Measurements from ENCODE around the gene PHF19.

Gene PHF19

DNA sequence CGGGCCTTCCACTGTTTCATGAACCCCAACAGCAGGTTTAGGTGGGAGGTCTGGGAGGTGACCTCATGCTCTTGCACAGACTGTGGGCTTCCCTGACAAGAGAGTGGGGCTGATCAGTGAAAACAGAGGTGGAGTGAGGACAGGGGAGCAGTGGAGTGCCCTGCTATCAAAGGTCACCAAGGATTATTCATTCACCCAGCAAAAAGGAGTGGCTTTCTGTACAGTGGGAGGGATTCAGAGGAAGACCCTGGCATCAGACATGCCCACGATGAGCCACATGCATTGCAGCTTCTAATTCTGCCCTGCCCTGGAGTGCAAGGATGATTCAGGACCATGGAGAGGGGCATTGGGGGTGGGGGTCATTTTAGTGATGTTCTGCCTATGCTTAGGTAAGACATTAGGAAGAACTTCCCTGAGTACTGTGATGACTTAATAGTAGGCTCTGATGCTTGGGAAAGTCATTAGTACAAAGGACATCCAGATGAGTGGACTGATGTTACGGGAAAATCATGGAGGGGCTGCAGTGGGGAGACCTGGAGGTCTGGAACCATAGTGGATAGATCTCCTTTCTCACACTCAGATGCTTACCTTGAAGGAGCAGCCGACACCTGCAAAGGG is 36.8 kb upstream of the PHF19 start:
- no peak for DNase-seq

DNA sequence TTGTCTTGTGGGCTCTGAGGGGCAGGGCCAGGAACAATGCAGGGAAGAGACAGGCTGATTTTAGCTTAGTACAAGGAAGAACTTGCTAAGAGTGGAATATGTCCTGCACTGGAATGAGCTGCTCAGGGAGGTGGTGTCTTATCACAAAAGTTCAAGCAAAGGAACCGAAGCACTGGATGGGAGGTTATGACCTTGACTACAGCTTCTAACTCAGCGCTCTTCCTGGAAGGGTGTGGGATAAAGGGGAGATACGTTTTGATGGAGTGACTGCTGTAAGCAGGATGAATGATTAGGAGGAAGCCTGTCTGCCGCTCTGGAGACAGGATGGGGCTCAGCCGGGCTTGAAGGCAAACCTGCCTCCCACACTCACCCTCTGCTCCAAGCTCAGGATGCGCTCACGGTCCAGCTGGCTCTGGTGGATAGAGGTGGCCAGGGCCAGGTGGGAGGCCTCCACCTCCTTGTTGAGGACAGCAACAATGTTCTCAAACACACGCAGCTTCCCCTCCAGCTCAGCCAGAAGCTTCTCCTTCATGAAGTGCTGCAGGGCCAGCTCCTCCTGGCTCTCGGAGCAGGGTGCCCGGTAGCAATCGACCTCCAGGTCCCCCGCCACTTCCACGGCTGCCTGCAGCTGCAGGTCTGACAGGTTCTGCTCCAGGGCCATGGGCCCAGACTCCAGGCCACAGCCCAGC is 36.1 kb upstream of the PHF19 start:
- DNase-seq = no peak

DNA sequence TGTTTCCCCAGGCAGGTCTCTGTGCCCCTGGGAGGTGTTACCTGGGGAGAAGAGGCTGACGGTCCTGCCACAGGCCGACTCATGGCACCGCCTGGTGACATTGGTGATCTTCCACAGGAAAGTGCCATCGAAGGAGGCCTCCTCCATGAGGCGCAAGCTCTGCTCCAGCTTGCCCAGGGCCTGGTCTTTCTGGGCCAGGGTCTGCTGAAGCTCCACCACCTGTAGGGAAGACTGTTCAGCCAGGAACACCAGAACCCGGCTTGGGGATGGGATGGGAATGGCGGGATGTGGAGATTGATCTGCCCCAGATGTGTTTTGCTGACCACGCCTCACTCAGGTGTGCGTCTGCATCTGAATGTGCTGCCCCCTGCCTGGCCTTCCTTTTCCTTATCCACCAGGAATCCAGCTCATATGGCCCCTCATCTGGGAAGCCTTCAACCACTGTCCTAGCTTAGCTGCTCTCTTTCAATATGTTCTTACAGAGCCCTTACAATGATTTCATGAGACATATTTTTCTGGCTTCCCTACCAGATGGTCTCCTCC is 34.4 kb upstream of the PHF19 start:
- DNase-seq = no peak

DNA sequence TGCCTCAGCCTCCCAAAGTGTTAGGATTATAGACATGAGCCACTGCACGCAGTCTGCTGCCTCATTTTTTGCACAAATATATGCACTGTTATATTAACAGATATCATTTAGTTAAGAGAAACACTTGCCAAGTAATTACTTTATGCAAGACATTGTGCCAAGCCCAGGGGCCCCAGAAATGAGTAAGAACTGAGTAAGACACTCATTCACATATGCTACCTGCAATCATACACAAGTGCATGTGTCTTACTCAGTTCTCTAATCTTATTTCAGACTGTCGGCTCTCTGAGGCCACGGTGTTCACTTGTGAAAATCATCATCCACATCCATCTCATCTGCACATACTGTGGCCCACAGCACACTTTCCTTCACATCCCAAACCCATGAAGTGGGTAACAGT is 33.7 kb upstream of the PHF19 start:
- no peak for DNase-seq

DNA sequence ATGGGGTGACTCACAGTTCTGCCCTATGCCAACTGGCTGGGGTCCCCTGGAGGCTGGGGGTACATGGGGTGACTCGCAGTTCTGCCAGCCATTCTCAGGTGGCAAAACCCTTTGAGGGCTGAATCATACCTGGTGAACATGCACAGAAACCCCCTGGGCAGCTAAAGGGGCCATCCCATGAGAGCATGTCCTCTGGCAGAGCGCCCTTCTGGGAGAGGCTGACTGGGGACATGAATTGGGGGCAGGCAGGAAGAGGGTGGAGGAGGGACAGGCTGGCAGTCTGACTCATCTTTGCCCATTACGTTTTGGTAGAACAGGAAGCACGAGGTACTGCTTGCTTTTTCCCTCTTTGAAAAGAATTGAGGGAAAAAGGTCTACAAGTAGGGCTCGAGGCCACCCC is 32.9 kb upstream of the PHF19 start:
- no peak for DNase-seq

DNA sequence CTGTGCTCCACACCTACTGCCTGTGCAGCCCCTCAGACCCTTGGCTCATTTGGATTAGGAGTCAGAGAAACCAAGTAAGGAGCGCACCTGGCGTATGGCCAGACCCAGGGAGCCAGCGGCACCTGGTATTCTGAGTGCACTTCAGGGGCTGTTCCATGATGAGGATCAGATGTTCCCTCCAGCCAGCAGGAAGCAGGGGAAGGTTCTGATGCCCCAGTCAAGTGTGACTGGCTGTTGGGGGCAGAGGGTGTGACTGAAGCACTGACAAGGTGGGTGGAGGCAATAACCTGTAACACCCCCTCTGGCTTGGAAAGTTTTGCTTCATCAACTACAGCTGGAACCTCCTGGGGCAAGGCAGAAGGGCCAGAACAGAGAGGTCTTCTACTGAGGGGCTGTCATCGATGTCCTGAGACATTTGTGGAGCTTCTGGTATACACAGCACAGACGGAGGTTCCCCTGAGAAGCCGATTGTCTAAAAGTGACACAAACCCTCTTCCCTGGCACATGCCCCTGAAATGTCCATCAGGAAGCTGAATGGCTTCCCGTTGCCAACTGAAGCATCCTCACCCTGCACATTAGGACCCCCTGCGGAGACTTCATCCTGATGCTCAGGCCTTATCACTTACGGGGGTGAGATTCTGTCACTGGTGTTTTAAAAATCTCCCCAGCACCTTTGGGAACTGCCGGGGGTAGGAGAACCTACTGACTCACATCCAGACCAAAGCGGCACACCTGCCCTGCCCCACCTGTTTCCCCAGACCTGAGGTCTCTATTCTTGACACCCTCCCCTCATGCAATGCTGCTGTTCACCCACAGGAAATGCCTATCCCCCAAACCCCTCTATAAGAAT is 28.6 kb upstream of the PHF19 start:
- DNase-seq = no peak

DNA sequence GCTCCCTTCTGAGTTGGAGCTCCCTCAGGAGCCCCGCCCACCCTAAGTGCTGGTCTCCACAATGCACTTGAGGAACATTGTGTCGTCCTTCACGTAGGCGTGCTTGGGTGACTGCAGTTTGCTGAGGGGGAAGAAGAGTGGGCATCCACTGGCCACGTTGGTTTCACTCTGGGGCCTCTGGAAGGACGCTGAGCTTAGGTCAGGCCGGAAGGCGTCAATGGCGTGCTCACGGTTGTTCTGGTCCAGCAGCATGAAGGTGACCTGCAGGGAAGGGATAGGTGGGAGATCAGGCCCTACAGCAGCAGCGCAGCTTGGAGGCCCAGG is 28.0 kb upstream of the PHF19 start:
- no peak for DNase-seq

DNA sequence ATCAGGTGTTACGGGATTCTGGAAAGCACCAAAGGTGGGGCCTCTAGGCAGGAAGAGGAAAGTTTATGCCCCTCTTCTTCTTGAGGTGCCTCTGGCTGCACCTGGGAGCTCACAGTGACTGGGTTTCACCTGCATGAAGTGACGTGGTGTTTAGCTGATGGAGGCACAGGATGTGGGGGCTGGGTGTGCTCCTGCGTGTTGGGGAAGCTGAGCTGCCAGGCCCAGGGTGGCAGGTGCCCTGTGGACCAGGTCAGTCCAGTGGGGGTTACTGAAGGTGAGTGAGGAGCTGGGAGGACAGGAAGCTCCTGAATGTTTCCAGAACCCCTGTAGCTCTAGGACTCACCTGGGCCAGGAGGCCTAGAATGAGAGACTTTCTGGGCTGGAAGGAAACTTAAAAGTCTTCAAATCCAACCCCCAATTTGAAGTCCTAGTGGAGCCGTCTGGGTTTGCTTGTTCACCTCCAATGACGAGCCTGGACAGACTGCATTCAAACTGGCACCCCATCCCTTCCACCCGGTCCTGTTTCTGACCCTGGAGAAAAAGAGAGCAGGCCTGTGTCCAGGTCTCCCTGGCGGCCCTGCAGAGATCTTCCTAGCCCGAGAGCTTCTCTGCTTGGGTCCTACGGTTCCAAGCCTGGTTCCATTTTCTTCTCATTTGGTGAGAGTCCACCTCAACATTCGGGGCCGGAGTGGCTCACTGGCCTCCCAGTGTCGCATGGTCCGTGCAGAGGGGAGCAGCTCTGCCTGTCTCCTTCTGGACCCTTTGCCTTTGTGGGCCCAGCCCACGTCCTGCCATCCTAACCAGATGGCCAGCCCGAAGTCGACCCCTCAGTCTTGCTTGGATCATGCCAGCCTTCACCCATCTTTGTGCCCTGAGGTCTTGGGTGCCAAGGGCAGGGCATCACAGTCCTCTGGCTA is 27.3 kb upstream of the PHF19 start:
- DNase-seq = no peak

DNA sequence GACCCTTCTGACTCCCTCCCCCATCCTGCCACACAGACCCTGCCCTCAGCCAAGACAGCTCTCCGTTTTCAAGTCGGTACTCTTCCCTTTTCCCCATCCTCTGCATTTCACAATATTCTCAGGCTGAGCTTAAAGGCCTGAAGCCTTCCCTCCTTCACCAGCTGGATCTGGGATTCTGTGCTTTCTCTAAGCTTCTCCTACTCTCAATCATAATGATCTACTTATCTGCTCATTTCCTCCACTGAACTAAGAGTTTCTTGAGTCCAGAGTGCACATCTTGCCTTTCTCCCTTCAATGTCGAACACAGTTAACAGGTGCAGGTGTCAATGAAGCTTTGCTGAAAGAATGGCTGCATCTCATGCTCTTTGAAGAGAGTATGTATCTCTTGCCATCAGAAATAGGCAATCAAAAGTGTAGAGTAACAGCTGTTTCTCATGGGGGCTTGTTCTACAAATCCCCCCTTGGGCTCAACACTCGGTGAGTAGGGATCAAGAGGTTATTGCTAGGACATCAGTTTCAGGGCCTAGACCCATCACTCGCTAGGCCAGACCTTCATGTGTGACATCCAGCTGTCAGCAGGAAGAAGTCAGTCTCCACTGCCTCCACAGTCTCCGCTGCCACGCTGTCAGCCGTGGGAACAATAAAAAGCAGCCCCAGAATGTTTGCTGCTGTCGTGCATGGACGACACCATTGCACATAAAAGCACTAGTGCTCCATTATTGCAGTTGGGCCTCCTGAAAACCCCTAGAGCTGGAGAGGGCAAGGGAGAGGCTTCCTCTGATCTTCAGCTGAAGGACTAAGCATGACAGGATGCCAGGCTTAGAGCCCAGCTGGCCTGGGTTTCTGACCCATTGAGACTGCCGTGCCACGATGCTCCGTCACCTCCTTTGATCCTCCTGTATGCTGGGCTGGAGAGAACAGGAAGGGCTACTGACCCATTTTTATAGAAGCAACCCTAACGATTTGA is 25.9 kb upstream of the PHF19 start:
- no peak for DNase-seq

DNA sequence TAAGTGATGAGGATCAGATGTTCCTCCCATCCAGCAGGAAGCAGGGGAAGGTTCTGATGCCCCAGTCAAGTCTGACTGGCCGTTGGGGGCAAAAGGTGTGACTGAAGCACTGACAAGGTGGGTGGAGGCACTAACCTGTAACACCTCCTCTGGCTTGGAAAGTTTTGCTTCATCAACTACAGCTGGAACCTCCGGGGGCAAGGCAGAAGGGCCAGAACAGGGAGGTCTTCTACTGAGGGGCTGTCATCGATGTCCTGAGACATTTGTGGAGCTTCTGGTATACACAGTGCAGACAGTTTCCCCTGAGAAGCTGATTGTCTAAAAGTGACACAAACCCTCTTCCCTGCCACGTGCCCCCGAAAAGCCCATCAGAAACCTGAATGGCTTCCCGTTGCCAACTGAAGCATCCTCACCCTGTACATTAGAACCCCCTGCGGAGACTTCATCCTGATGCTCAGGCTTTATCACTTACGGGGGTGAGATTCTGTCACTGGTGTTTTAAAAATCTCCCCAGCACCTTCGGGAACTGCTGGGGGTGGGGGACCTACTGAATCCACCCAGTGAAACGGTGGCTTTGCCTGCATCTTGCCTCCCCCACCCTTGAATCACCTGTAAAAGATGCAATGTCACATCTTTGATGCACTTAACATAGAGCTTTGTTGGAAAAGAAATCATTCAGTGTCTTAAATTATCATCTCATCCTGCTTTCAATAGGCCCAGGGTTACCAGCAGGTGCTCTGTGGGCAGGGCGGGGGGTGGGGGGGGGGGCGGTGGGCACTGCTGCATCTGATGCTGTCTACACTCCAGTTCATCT is 25.0 kb upstream of the PHF19 start:
- no peak for DNase-seq

DNA sequence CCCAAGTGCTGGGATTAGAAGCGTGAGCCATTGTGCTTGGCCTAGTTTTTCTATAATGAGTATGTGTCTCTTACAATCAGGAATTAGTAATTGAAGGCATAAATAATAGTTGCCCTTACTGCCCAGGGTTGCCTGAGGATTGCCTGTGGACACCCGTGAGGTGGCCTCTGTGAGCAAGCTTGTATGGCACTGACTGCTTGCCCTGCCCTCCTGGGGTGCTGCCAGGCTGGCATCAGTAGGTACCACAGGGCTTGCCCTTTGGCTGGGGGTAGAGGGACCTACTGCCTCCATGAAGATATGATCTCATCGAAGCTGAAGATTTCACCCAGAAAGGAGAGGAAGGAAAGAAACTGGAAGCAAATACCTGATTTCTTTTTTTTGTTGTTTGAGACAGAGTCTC is 23.8 kb upstream of the PHF19 start:
- no peak for DNase-seq

DNA sequence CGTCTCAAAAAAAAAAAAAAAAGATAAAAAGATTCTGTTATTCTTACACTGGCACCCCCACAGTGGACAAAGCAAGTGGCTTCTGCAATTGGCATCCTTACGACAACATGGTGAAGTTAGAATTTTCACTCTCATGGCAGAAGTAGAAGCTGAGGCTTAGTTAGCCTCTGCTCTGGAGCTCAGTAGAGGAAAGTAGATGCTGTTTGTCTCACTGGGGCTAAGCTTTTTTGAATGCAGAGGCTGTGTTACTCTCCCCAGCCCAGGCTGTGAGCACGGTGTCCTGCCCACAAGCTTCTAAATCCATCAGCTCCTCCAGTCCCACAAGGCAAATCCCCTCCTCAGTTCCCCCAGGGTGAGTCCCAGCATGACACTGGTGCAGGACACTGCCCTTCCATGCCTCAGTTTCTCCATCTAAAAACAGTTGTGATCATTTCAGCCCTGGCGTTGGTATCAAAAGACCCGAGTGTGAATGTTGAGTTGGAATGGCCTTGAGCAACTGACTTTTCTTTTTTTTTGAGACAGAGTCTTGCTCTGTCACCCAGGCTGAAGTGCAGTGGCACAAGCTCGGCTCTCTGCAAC is 22.6 kb upstream of the PHF19 start:
- no peak for DNase-seq

DNA sequence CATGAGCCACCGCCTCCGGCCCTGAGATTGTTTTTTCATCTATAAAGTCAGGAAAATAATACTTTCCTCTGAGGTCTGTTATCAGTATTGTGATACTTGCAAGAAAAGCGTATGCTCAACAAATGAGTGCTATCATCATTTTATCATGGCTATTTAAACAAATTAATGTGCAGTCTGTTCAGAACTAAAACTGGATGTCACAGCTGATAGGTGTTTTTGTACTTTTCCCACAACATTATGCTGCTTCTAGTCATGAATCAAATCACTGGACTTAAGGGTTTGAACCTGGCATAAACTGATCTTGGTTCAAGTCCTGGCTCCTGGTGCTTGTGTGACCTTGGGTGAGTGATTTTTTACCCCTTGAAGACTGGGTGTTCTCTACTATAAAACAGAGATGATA is 21.4 kb upstream of the PHF19 start:
- DNase-seq = no peak

DNA sequence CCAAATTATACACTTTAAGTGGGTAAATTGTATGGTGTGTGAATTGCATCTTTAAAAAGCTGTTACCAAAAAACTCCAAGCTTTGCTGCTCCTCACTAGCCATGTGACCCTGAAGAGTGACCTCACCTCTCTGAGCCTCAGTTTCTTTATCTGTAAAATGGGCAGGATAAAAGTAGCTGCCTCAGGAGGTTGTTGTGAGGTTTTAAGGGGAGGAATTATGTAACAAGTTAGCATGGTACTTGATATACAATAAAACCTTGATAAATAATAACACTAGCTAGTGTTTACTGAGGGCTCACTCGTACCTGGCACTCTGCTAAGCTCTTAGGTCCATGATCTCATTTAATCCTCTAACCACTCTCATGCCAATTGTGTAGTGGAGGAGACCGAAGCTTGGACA is 19.0 kb upstream of the PHF19 start:
- DNase-seq = no peak

DNA sequence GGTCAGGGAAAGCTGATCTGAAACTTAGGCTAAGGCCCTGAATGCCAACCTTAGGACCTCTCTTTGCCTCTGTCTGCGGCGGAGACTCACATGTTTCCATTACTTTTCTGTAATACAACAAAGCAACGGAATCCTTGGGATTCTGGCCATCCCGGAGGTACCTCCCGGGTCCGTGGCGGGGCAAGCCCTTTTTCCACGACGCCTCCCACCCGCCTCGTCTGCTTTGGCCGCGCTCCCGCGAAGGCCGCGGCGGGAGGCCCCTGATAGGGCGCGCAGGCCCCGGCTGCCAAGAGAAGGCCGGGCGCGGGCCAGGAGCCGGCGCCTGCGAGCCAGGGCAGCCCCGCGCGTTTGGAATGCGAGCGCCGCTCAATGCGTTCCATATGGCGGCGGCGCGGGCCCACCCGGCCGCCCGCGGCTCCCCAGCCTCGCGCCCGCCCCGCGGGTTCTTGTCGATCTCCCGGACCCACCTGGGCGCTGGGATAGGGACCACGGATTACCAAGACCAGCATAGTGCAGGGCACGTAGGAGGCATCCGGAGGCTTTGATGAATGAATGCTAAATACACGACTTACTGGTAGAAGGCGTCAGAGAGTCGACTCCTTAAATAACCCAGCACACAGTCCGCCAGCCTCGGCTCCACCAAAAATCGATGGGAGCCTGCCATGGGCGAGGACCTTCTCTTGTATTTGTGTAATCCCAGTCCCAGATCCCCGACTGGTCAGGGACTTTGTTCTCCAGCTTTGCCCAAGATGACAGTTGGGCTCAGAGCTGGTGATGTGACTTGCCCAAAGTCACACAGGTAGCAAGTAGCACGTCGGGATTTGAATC is 17.5 kb upstream of the PHF19 start:
- peak; percentile 39 for DNase-seq

DNA sequence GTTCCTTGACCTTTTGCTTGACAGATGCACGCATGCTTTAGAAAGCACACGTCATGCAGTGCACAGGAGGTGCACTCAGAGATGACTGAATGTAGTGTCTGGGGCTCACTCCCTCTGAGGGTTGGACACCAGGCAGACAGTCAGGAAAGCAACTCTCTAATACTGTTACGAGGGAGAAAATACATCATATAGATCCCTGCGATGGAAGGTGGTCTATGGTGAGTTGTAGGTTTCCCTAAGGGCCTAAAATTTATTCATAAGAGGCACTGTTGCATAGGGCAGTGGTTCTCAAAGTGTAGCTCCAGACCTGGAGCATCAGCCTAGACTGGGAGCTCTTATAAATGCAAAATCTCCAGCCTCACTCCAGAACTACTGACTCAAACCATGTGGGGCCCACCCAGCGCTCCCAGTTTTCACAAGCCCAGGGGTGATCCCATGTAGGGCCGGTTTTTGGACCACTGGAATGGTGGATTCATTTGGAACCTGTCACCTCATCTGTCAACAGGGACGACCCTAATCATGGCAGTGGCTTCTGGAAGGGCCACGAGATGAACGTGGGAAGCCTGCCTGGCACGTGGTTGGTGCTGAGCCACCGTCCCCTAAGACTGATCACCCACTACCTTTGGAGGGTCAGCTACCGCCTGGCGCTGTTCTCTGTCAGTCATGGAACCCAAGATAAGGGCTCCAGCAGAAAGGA is 16.8 kb upstream of the PHF19 start:
- no peak for DNase-seq

DNA sequence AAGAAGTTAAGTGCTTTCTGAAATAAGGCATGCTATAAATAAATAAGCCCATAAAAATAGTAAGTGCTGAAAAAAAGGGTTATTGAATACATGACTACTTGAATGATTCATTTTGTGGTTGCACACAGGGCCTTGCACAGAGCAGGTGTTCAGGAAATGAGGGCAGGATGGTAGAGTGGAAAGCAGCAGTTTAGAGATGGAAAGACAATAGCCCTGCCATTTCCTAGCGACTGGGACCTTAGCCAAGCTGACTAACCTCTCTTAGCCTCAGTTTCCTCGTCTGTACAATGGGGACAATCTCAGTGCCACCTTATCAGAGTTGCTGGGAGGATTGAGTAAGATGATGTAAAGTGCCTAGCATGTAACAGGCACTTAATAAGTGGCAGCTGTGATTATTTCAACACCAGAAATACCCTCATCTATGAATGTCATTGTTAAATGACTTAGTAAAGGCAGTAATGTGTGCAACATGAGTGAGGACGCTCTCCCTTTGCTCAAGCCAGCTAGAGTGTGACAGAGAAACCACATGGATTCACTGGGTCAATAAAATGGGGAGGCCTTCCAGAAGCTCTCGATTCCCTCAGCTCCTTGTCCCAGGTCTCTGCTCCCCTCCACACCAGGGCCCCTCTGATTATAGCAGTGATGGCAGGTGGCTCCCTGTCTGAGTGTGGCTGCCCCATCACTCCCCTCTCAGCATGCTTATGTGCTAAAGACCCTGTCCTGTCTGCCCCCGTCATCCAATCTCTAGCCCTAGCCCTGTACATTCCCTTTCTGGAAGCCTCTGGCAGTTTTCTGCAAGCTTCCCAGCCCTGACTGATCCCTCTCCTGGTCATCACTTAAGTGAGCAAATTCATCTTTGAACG is 16.0 kb upstream of the PHF19 start:
- peak; percentile 64 for DNase-seq

All from fibroblast of skin of abdomen (primary cell).